HG03139 (cell line): ENCODE results near the gene CENPQ.

ENCODE experiments used
- ATAC-seq: cut with Tn5 transposase; IDR thresholded peaks from one replicate; pipeline ENCODE4 v1.9.1; 2021; ENCODE audit not compliant: unreplicated experiment

CENPQ gene

GRCh38 chr6:49540614-49541013 lies 77.4 kb downstream of the CENPQ start:
- no peak for ATAC-seq

GRCh38 chr6:49541210-49541724 lies 78.1 kb downstream of the CENPQ start:
- ATAC-seq = no peak

- ATAC-seq = no peak
Measured at GRCh38 chr6:49541936-49542335, 78.8 kb downstream of the CENPQ start.
